Natural killer cell (primary cell): Measurements from ENCODE around the gene LILRB5. TPM values are rescaled to one million over a fixed set of nuclear protein-coding genes. Genes with fewer than 3 reads are reported as not detected.
"Not testable (repeated sequence)": the region's sequence is repeated elsewhere in the genome, so short reads cannot be mapped to it uniquely, and the experiment has no call there.

Source experiments
- ATAC-seq, 3 donors: fragments of 150-1000 bp in 2 of 3; fragments of 200-7000 bp in 1 of 3; cut with Tn5 transposase; 1 replicate in 1 of 3; 2 replicates in 2 of 3; pipeline ENCODE4 v1.10.0; 2021; ENCODE audit warnings: mild to moderate bottlenecking in 2 of 3, moderate library complexity in 2 of 3
- DNase-seq, 2 donors: peaks; one replicate each; pipeline versions ENCODE4 v3.0.0 to v3.0.0-alpha.2; 2013 to 2021; ENCODE audit warnings: mixed read lengths in 1 of 2
- H3K27ac ChIP-seq: one replicate; pipeline ENCODE4 v1.5.1; 2013; ENCODE audit warnings: mild to moderate bottlenecking, low read length
- H3K27me3 ChIP-seq: one replicate; pipeline ENCODE4 v1.6.1; 2013; ENCODE audit warnings: low read length; ENCODE audit not compliant: control insufficient read depth, insufficient read depth
- H3K36me3 ChIP-seq: one replicate; pipeline ENCODE4 v1.6.1; 2013; ENCODE audit warnings: low read length; ENCODE audit not compliant: control insufficient read depth, insufficient read depth
- H3K4me1 ChIP-seq: one replicate; pipeline ENCODE4 v1.6.1; 2013; ENCODE audit warnings: low read length; ENCODE audit not compliant: control insufficient read depth, insufficient read depth
- H3K4me3 ChIP-seq: one replicate; pipeline ENCODE4 v1.5.1; 2013; ENCODE audit warnings: low read length
- H3K9me3 ChIP-seq: one replicate; pipeline ENCODE4 v1.6.1; 2013; ENCODE audit warnings: low read length; ENCODE audit not compliant: control insufficient read depth, insufficient read depth
- H3K27ac Mint-ChIP-seq, 2 donors: one replicate each; pipeline ENCODE4 v1.8.0; 2022; ENCODE audit warnings: mild to moderate bottlenecking in 2 of 2, mixed read lengths in 2 of 2, moderate library complexity in 1 of 2
- H3K27me3 Mint-ChIP-seq, 2 donors: one replicate each; pipeline ENCODE4 v1.8.0; 2022; ENCODE audit warnings: low read depth in 2 of 2, mixed read lengths in 2 of 2
- H3K36me3 Mint-ChIP-seq: one replicate; pipeline ENCODE4 v1.8.0; 2022; ENCODE audit warnings: mixed read lengths
- H3K4me1 Mint-ChIP-seq, 2 donors: one replicate each; pipeline ENCODE4 v1.8.0; 2022; ENCODE audit warnings: mixed read lengths in 2 of 2
- H3K4me3 Mint-ChIP-seq: one replicate; pipeline ENCODE4 v1.8.0; 2022; ENCODE audit warnings: mild to moderate bottlenecking, moderate library complexity, mixed read lengths
- H3K9me3 Mint-ChIP-seq, 2 donors: one replicate each; pipeline ENCODE4 v1.8.0; 2022; ENCODE audit warnings: mixed read lengths in 2 of 2
- WGBS: methylation state at CpG from one replicate; pipeline ENCODE4 v1.1.7; 2013; ENCODE audit warnings: missing lambda C conversion rate; ENCODE audit not compliant: insufficient coverage; 5-methylcytosine and 5-hydroxymethylcytosine counted together
- intact Hi-C: fragments of 100-400 bp; cut with micrococcal nuclease; formaldehyde crosslinking; loops from one replicate; pipeline ENCODE4 v1.14.2; 2022
- total RNA-seq, 4 donors: library from RNA; stranded (reverse); fragments of 120-200 nt in 1 of 4; gene quantifications; one replicate each; pipeline versions ENCODE4 v1.2.3 to v1.2.4, GENCODE V29; 2013 to 2022
- TF ChIP-seq, protein P1 (sequence below): fragments of 200-600 bp; IDR thresholded peaks from one replicate; pipeline ENCODE4 v1.8.0; 2022; ENCODE audit warnings: antibody characterized with exemption

Gene LILRB5
- total RNA-seq, 3 donors from 2014 or later (not counting 1 experiment from before 2014, with no cell fraction given), result 0.09 to 0.18 TPM; not detected in 1

DNA sequence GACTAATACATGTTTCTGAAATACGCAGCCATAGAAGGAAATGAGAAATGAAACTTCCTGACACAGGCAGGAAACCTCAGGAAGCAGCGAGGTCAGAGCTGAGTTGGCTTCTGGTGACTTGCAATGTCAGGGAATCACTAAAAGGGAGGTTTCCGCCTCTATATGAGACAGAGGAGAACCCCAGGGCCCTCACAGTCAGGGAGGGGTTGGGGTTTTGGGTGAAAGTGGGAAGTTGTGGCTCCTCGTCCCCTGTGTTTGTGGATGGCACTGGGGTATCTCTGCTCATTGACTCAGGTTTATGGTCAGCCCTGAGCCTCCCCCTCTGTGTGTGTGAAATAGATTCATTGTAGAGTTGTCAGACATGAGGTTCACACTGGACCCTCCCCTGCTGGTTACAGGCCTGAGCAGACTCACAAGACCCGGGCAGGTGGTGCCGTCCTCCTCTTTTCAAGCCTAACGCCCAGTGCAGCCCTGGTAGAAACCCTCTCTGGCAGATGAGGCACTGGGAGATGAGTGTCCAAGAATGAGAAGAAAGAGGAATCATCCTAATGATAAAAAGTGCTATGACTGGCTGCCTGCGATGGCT is 9.0 kb downstream of the LILRB5 start:
- 25% methylated on average over 8 of the region's 8 CpGs for WGBS
- Histone ChIP-seq H3K9me3 (no peaks in the 10 kb centered on the region), H3K36me3 (no peaks in the 10 kb centered on the region), H3K4me1 (peaks cover 17% of the 10 kb centered on the region), H3K27ac (no peak overlapping the region), H3K4me3 (no peak overlapping the region), H3K27me3 (no peaks in the 10 kb centered on the region)
- Mint-ChIP-seq H3K4me1 (peaks cover 11 to 12% of the 10 kb centered on the region in 2 donors), H3K9me3 (no peaks in the 10 kb centered on the region), H3K27ac (peak overlapping the region; percentile 7 to 58), H3K27me3 (peaks cover 6 to 13% of the 10 kb centered on the region in 2 donors), H3K4me3 (peak overlapping the region; percentile 45), H3K36me3 (no peaks in the 10 kb centered on the region)
- intact Hi-C loops, result no loop called here
- peak in 1 of 2 donors; percentile 32 for DNase-seq
- TF ChIP-seq, protein P1, sequence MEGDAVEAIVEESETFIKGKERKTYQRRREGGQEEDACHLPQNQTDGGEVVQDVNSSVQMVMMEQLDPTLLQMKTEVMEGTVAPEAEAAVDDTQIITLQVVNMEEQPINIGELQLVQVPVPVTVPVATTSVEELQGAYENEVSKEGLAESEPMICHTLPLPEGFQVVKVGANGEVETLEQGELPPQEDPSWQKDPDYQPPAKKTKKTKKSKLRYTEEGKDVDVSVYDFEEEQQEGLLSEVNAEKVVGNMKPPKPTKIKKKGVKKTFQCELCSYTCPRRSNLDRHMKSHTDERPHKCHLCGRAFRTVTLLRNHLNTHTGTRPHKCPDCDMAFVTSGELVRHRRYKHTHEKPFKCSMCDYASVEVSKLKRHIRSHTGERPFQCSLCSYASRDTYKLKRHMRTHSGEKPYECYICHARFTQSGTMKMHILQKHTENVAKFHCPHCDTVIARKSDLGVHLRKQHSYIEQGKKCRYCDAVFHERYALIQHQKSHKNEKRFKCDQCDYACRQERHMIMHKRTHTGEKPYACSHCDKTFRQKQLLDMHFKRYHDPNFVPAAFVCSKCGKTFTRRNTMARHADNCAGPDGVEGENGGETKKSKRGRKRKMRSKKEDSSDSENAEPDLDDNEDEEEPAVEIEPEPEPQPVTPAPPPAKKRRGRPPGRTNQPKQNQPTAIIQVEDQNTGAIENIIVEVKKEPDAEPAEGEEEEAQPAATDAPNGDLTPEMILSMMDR, result no peak
- ATAC-seq, result peak; percentile 77 to 86 (median 84)

- H3K9me3 Mint-ChIP-seq, result no peaks in the 10 kb centered on the region
- H3K36me3 Mint-ChIP-seq, result no peaks in the 10 kb centered on the region
- peaks cover 17% of the 10 kb centered on the region for H3K4me1 ChIP-seq
- H3K27me3 Mint-ChIP-seq, result peaks cover 5 to 6% of the 10 kb centered on the region in 2 donors
- H3K36me3 ChIP-seq, result no peaks in the 10 kb centered on the region
- H3K9me3 ChIP-seq, result no peaks in the 10 kb centered on the region
- H3K4me3 Mint-ChIP-seq, result peak overlapping the region; percentile 45
- H3K27ac Mint-ChIP-seq, result peak overlapping the region; percentile 7 to 58
- H3K27me3 ChIP-seq, result no peaks in the 10 kb centered on the region
- WGBS, result 73% methylated on average over 20 of the region's 20 CpGs
- no peak for ATAC-seq
- intact Hi-C loops, result loop anchor here (2.0 kb wide), 1 partner anchor 25 kb away; the partner anchor contains the start of gene LILRB3
- H3K4me3 ChIP-seq, result no peak overlapping the region
- peak overlapping the region; percentile 25 for H3K27ac ChIP-seq
- no peak for DNase-seq
- TF ChIP-seq, protein P1, result no peak
- H3K4me1 Mint-ChIP-seq, result peaks cover 11 to 12% of the 10 kb centered on the region in 2 donors
Measured at GRCh38 chr19:54247106-54247930, 9.8 kb downstream of the LILRB5 start.

DNA sequence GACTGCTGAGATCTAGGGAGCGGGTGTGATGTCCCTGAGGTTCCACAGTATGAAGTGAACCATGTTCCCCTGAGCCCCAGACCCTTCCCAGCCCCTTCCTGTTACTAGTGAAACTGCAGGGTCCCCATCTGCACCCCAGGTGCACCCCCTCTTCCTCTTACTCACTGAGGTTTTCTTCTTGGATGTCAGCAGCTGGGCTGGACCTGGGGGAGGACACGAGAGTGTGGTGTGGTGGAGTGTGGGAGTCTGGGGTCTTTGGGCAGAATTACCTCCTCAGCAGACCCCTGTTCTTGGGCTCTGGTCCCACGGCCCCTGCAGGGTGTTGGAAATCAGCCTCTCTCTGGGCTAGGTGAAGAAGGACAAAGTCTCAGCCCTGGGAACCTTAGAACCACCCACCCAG is 11.1 kb downstream of the LILRB5 start:
- TF ChIP-seq, protein P1, result no peak
- H3K27ac Mint-ChIP-seq, result no peak overlapping the region
- no peaks in the 10 kb centered on the region for H3K36me3 Mint-ChIP-seq
- ATAC-seq, result no peak
- no peaks in the 10 kb centered on the region for H3K9me3 ChIP-seq
- H3K27me3 ChIP-seq, result no peaks in the 10 kb centered on the region
- no peak overlapping the region for H3K4me3 Mint-ChIP-seq
- H3K36me3 ChIP-seq, result no peaks in the 10 kb centered on the region
- no peak overlapping the region for H3K4me3 ChIP-seq
- DNase-seq, result no peak
- H3K27ac ChIP-seq, result no peak overlapping the region
- peaks cover 5 to 6% of the 10 kb centered on the region in 2 donors for H3K27me3 Mint-ChIP-seq
- peaks cover 17% of the 10 kb centered on the region for H3K4me1 ChIP-seq
- no peaks in the 10 kb centered on the region for H3K9me3 Mint-ChIP-seq
- intact Hi-C loops, result loop anchor here (2.0 kb wide), 1 partner anchor 23 kb away; the partner anchor contains the start of gene LILRB3
- H3K4me1 Mint-ChIP-seq, result peaks cover 11 to 12% of the 10 kb centered on the region in 2 donors
- WGBS, result 54% methylated on average over 3 of the region's 3 CpGs

DNA sequence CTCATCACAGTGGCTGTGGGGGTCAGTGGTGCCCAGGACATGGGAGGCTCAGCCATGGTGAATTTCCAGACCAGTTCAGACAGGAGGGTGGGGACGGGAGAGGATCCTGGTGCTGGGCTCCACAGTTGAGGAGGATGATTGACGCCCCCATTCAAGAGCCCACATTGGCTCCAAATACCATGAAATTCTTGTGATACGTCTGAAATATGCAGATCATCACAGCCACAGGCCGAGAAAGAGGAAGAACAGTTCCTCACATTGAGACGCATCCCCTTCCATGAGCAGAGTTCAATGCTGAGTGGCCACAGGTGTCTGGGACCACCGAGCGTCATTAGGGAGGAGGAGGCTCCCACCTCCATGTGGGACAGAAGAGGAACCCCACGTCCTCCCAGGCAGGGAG is 13.3 kb downstream of the LILRB5 start:
- H3K27me3 Mint-ChIP-seq, H3K4me3 Mint-ChIP-seq, H3K36me3 Mint-ChIP-seq, H3K4me3 ChIP-seq, intact Hi-C loops, DNase-seq, H3K9me3 ChIP-seq, H3K27me3 ChIP-seq, H3K27ac Mint-ChIP-seq, H3K9me3 Mint-ChIP-seq, H3K27ac ChIP-seq, H3K36me3 ChIP-seq, ATAC-seq: not testable (repeated sequence)
- peaks cover 17% of the 10 kb centered on the region for H3K4me1 ChIP-seq
- 28% methylated on average over 4 of the region's 8 CpGs for WGBS
- H3K4me1 Mint-ChIP-seq, result peaks cover 11 to 12% of the 10 kb centered on the region in 2 donors

DNA sequence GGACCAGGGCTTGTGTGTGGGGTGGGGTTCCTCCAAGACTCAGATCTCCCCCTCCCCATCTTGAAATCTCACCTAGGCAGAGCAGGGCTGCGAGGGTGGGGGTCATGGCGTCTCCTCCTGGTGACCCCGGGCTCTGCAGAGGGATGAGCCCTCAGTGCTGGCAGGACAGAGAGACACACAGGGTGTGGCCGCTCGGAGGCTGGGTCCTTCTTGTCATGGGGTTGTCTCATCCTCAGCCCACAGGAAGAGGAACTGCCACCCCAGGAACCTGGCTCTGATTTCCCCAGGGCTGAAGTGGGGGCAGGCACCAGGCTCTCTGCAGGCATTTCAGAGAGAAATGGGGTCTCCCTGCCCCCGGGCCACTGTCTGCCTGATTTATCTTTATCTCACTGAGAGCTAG is 14.4 kb downstream of the LILRB5 start, which contains the start of gene LILRA6:
TSS of gene LILRA6 (minus strand) at position 145 of the 400 bp plus-strand sequence.
- H3K27me3 Mint-ChIP-seq, result peaks cover 4 to 18% of the 10 kb centered on the region in 2 donors
- H3K27ac Mint-ChIP-seq, H3K36me3 ChIP-seq, H3K36me3 Mint-ChIP-seq, H3K27me3 ChIP-seq, H3K4me3 ChIP-seq, H3K4me3 Mint-ChIP-seq, H3K27ac ChIP-seq, H3K9me3 ChIP-seq, H3K9me3 Mint-ChIP-seq, DNase-seq, H3K4me1 Mint-ChIP-seq, intact Hi-C loops, H3K4me1 ChIP-seq: not testable (repeated sequence)
- ATAC-seq, result peak in 2 of 3 donors; percentile 29 to 59
- 64% methylated on average over 6 of the region's 6 CpGs for WGBS
